PFSK-1 (cell line): ENCODE measurements around the gene ITGA3.

ENCODE experiments used
- FOXP2 ChIP-seq: optimal IDR thresholded peaks from 2 replicates; pipeline ENCODE3; 2011; ENCODE audit warnings: borderline replicate concordance, control low read depth, inconsistent platforms; ENCODE audit not compliant: insufficient read depth; ENCODE audit errors: extremely low read length, extremely low read depth
- POLR2AphosphoS5 ChIP-seq: IDR thresholded peaks from 2 replicates; pipeline ENCODE4 v1.6.1; 2012; ENCODE audit warnings: low read depth, mild to moderate bottlenecking, control low read depth, low read length, moderate library complexity
- REST ChIP-seq, 2 experiments: IDR thresholded peaks; 2 replicates each; pipeline versions ENCODE4 v1.6.1 to v1.8.0; 2011 to 2012; ENCODE audit warnings: low read depth in 2 of 2, low read length in 2 of 2, control low read depth in 1 of 2, inconsistent platforms in 1 of 2, mild to moderate bottlenecking in 1 of 2, moderate library complexity in 1 of 2; ENCODE audit not compliant: insufficient read depth in 1 of 2
- SIN3A ChIP-seq: IDR thresholded peaks from 2 replicates; pipeline ENCODE4 v1.6.1; 2012; ENCODE audit warnings: mild to moderate bottlenecking, low read length, moderate library complexity, borderline replicate concordance; ENCODE audit not compliant: insufficient read depth
- TAF1 ChIP-seq: IDR thresholded peaks from 2 replicates; pipeline ENCODE4 v1.6.1; 2012; ENCODE audit warnings: low read length, control low read depth, borderline replicate concordance; ENCODE audit not compliant: insufficient read depth

ITGA3 gene

DNA sequence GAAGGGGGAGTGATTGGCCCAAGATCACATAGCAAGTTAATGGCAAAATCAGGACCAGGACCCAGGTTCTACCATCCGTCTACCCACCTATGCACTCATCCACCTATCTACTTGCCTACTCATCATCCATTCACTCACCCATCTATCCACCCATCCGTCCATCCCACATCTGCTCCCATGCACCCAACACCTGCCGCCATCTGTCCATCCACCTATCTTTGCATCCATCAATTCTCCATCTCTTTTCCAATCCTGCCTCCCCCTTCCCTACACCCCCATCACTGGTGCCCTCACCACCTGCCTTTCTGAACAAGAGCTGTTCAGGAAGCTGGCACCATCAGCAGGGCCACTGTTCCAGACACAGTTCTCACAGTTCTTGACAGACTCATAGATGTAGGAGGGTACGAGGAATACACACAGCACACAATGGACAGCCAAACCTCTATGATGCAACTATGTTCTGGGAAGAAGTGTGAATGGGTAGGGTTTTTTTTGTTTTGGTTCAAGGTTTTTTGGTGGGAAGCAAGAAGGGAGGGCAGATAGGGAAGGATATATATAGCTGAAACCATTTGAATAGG is 69.6 kb downstream of the ITGA3 start:
- TF ChIP-seq POLR2AphosphoS5: no peak
- no peak for TF ChIP-seq FOXP2
- no peak for TF ChIP-seq TAF1
- TF ChIP-seq SIN3A: no peak
- TF ChIP-seq REST (IDR thresholded peaks at IDR 0.05; ENCODE audit: insufficient read depth in 1 of 2, low read depth in 2 of 2, low read length in 2 of 2): no peak

DNA sequence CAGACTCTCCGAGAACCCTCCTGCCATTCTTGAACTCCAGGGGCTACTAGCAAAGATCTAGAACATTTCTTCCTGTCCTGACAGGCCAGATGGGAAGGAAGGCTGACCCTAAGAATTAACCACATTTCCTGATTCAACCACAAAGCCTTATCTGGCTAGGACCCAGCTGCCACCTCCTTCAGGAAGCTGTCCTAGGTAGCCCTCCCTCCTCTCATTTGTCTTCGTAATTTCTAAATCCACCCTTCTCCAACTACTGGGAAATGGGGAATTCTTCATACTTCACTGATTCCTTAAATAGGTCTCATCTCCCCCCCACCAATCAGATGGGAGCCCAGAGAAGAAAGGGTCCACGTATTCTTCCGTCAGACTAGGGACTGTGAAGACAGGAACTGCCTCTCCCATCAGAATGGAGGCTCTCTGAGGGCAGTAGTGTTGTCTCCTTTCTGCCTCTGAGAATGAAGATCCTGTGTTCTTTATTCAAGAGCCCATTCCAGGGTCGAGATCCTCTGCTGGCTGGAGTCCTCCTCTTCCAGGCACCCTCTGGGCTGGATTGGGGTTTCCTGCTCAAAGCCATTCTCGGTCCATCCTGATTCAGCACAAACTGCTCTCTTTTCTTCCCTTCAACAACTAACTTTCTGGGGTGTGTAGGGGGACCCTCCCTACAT is 71.9 kb downstream of the ITGA3 start:
- no peak for TF ChIP-seq REST (IDR thresholded peaks at IDR 0.05; ENCODE audit: insufficient read depth in 1 of 2, low read depth in 2 of 2, low read length in 2 of 2)
- no peak for TF ChIP-seq FOXP2
- no peak for TF ChIP-seq POLR2AphosphoS5
- TF ChIP-seq SIN3A: no peak
- no peak for TF ChIP-seq TAF1

DNA sequence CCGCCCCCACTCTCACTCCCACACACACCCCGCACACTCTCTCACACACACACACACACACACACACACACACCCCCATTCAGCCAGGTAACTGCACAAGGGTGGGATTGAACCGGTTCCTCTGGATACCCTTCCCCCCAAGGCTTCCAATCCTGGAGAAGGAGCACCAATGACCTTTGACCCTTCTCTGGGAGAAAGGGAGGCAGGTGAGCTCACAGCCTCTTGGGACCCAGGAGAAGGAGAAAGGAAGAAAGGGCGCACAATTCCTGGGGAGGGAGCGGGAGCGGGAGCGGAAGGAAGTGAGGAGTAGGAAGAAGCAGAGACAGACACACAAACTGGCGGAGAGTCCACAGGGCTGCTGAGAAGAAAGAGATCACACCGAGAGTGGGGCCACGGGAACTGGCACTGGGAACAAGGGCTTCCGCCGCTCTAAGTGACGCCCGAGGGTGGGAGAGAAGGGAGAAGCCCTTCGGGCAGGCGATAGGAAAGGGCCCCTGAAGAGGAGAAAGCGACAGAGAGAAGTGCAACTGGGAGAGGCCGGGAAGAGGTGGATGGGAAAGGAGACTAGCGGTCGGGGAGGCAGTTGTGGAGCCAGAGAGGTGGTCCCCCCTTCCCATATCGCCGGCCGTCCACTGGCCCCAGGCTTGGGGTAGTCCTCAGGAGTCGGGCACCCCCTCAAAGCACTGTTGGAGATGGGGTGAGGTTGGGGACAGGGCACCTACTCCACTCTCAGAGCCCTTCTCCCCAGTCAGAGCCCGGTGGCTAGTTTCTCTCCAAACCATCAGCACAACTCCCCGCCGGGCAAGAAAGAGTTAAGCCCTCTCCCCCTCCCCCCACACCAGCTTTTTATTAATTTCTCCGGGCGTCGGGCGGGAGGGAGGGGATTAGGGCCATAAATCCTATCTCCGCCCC is 72.8 kb downstream of the ITGA3 start:
- 0 out of 4 replicates have a peak, but pooled peaks of 1 of the 2 experiments have one; percentile 20 for TF ChIP-seq REST (IDR thresholded peaks at IDR 0.05; ENCODE audit: insufficient read depth in 1 of 2, low read depth in 2 of 2, low read length in 2 of 2)
- no peak for TF ChIP-seq SIN3A
- TF ChIP-seq POLR2AphosphoS5: peak; percentile 46; the same call in 1 of the 2 replicates

DNA sequence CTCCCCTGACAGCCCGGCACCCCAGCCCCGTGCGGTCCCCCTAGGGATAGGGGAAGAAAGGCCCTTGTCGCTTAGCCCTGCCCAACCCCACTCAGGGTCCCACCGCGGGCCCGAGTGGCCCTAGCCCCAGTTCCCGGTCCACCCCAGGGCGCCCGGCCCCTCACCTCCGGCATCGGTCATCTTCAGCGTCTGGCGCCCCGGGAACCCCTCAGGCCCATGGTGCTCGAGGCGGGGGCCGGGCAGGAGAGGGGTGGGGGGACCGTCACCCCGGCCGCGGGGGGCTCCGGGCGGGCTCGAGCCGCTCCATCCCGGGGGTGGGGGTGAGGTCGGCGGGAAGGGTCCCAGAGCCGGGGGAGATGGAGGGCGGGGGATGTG is 73.4 kb downstream of the ITGA3 start:
- TF ChIP-seq POLR2AphosphoS5: no peak
- no peak for TF ChIP-seq FOXP2
- no peak for TF ChIP-seq SIN3A
- TF ChIP-seq REST (IDR thresholded peaks at IDR 0.05; ENCODE audit: insufficient read depth in 1 of 2, low read depth in 2 of 2, low read length in 2 of 2): no peak
- no peak for TF ChIP-seq TAF1
